GM18519 (cell line): ENCODE data around the gene OR8B3.

Experiments
- ATAC-seq: cut with Tn5 transposase; IDR thresholded peaks from one replicate; pipeline ENCODE4 v1.9.1; 2021; ENCODE audit warnings: mild to moderate bottlenecking, moderate library complexity; ENCODE audit not compliant: unreplicated experiment, low FRiP score

Gene OR8B3

GRCh38 chr11:124380585-124380984 is 18.2 kb downstream of the OR8B3 start:
- no peak for ATAC-seq

- no peak for ATAC-seq
These were observed 22.5 kb downstream of the OR8B3 start for GRCh38 chr11:124376280-124376679.

GRCh38 chr11:124359566-124359965 is 39.3 kb downstream of the OR8B3 start:
- ATAC-seq = no peak

- no peak for ATAC-seq
These were observed 52.4 kb downstream of the OR8B3 start for GRCh38 chr11:124346311-124346955.
